ENCODE measurements around the gene HOXC11.

GRCh38 chr12:53975479-53976152 lies 2.7 kb downstream of the HOXC11 start:
- TF ChIP-seq CTCF (IDR thresholded peaks at IDR 0.05) (no peak), POLR2A (IDR thresholded peaks at IDR 0.05) (no peak), POLR2AphosphoS5 (IDR thresholded peaks at IDR 0.05) (no peak)
